ENCODE data around the gene TTN.

- TF ChIP-seq POLR2A (IDR thresholded peaks at IDR 0.05; ENCODE audit: low read length) (no peak), GATA1 (IDR thresholded peaks at IDR 0.05; ENCODE audit: low read depth, low read length) (no peak)
Observed at GRCh38 chr2:178584666-178585065, 222.6 kb downstream of the TTN start.

Measured in erythroblast (primary cell).